Thyroid gland (tissue), 4 donors: ENCODE data around the gene RBM23. TPM values are rescaled to one million over a fixed set of nuclear protein-coding genes. Genes with fewer than 3 reads are reported as not detected.
"Not testable (repeated sequence)": the region's sequence is repeated elsewhere in the genome, so short reads cannot be mapped to it uniquely, and the experiment has no call there.

ENCODE experiments used
- DNase-seq, 2 donors: peaks; one replicate each; pipeline ENCODE4 v3.0.0-alpha.2; 2019
- H3K27ac ChIP-seq, 3 donors: fragments of 200-600 bp; sonication (generic); 1 replicate in 2 of 3; 2 replicates in 1 of 3; pipeline ENCODE4 v1.5.1; 2016 to 2019; ENCODE audit warnings: mild to moderate bottlenecking in 1 of 3, moderate library complexity in 1 of 3
- H3K27me3 ChIP-seq: fragments of 200-600 bp; sonication (generic); one replicate; pipeline ENCODE4 v1.5.1; 2019
- H3K36me3 ChIP-seq, 2 donors: fragments of 200-600 bp; sonication (generic); one replicate each; pipeline ENCODE4 v1.5.1; 2016 to 2019
- H3K4me1 ChIP-seq, 2 donors: fragments of 200-600 bp; sonication (generic); one replicate each; pipeline ENCODE4 v1.5.1; 2017 to 2019
- H3K4me3 ChIP-seq, 3 donors: fragments of 200-600 bp; sonication (generic); replicated peaks in 1 of 3; 1 replicate in 2 of 3; 2 replicates in 1 of 3; pipeline ENCODE4 v1.5.1; 2016; ENCODE audit warnings: mild to moderate bottlenecking in 1 of 3
- H3K9me3 ChIP-seq: fragments of 200-600 bp; sonication (generic); one replicate; pipeline ENCODE4 v1.5.1; 2017
- CTCF ChIP-seq, 6 experiments: fragments of 200-600 bp in 3 of 6; fragments of 450-650 bp in 3 of 6; sonication (generic) in 3 of 6; IDR thresholded peaks; one replicate each; pipeline ENCODE4 v1.5.1; 2016 to 2019; ENCODE audit warnings: antibody characterized with exemption in 6 of 6, mild to moderate bottlenecking in 2 of 6, inconsistent platforms in 1 of 6, moderate library complexity in 1 of 6
- POLR2A ChIP-seq, 2 donors: fragments of 450-650 bp; IDR thresholded peaks; one replicate each; pipeline ENCODE4 v1.6.1; 2017; ENCODE audit warnings: antibody characterized with exemption in 2 of 2, mild to moderate bottlenecking in 2 of 2, moderate library complexity in 1 of 2
- WGBS, 2 donors: methylation state at CpG; one replicate each; pipeline ENCODE4 v1.1.5; 2017; 5-methylcytosine and 5-hydroxymethylcytosine counted together
- intact Hi-C: fragments of 100-400 bp; cut with DNase I; formaldehyde crosslinking; loops from one replicate; pipeline ENCODE4 v1.15.1; 2023
- total RNA-seq, 4 donors: library from RNA; depleted of rRNA; stranded (reverse); fragments of >200 nt; gene quantifications; one replicate each; pipeline ENCODE4 v1.2.3, GENCODE V29; 2016

The RBM23 gene
- total RNA-seq, 4 donors from 2014 or later: 157 to 1,409 (median 683) TPM

GRCh38 chr14:22870811-22871223, 48.1 kb downstream of the RBM23 start:
- TF ChIP-seq POLR2A (IDR thresholded peaks at IDR 0.05) (no peak), CTCF (IDR thresholded peaks at IDR 0.05) (no peak)
- peak overlapping the region; percentile 96 to 100 (median 97) for H3K27ac ChIP-seq
- peak overlapping the region in 1 of 3 donors; percentile 99 for H3K4me3 ChIP-seq
- 6 to 11% methylated on average over 1 of the region's 1 CpG for WGBS, 2 donors
- H3K36me3 ChIP-seq: peaks cover 22 to 25% of the 10 kb centered on the region in 2 donors
- intact Hi-C loops: no loop called here
- no peaks in the 10 kb centered on the region for H3K9me3 ChIP-seq
- peaks cover 14 to 28% of the 10 kb centered on the region in 2 donors for H3K4me1 ChIP-seq
- no peaks in the 10 kb centered on the region for H3K27me3 ChIP-seq
- DNase-seq: no peak

- no peaks in the 10 kb centered on the region for H3K36me3 ChIP-seq
- WGBS, 2 donors: 99 to 100% methylated on average over 5 of the region's 5 CpGs
- no peaks in the 10 kb centered on the region for H3K9me3 ChIP-seq
- H3K4me3 ChIP-seq: no peak overlapping the region
- no peaks in the 10 kb centered on the region for H3K27me3 ChIP-seq
- H3K4me1 ChIP-seq: peaks cover 7 to 15% of the 10 kb centered on the region in 2 donors
- no peak overlapping the region for H3K27ac ChIP-seq
- no peak for DNase-seq
- intact Hi-C loops: no loop called here
- TF ChIP-seq CTCF (IDR thresholded peaks at IDR 0.05) (no peak), POLR2A (IDR thresholded peaks at IDR 0.05) (no peak)
These were observed 52.1 kb downstream of the RBM23 start for GRCh38 chr14:22866874-22867273.

- intact Hi-C loops: no loop called here
- TF ChIP-seq CTCF (IDR thresholded peaks at IDR 0.05) (no peak), POLR2A (IDR thresholded peaks at IDR 0.05) (no peak)
- H3K4me1 ChIP-seq: peaks cover 6 to 13% of the 10 kb centered on the region in 2 donors
- no peak for DNase-seq
- no peaks in the 10 kb centered on the region for H3K27me3 ChIP-seq
- no peaks in the 10 kb centered on the region for H3K9me3 ChIP-seq
- H3K27ac ChIP-seq: no peak overlapping the region
- no peak overlapping the region for H3K4me3 ChIP-seq
- no peaks in the 10 kb centered on the region for H3K36me3 ChIP-seq
- WGBS, 2 donors: 58 to 73% methylated on average over 6 of the region's 6 CpGs
These were observed 53.2 kb downstream of the RBM23 start for GRCh38 chr14:22865424-22866405.

- no peak for DNase-seq
- Histone ChIP-seq H3K36me3 (no peaks in the 10 kb centered on the region), H3K4me1 (peaks cover 0 to 6% of the 10 kb centered on the region in 2 donors), H3K4me3 (no peak overlapping the region), H3K9me3 (no peaks in the 10 kb centered on the region), H3K27me3 (no peaks in the 10 kb centered on the region), H3K27ac (no peak overlapping the region)
- TF ChIP-seq POLR2A (IDR thresholded peaks at IDR 0.05): no peak
- TF ChIP-seq CTCF (IDR thresholded peaks at IDR 0.05): no peak
- intact Hi-C loops: no loop called here
- 87 to 94% methylated on average over 4 of the region's 4 CpGs for WGBS, 2 donors
These were observed 54.0 kb downstream of the RBM23 start for GRCh38 chr14:22864979-22865378.

GRCh38 chr14:22861651-22862050, 57.3 kb downstream of the RBM23 start:
- no peaks in the 10 kb centered on the region for H3K36me3 ChIP-seq
- H3K9me3 ChIP-seq: no peaks in the 10 kb centered on the region
- no peak overlapping the region for H3K27ac ChIP-seq
- intact Hi-C loops: no loop called here
- no peak for TF ChIP-seq CTCF (IDR thresholded peaks at IDR 0.05)
- no peak for TF ChIP-seq POLR2A (IDR thresholded peaks at IDR 0.05)
- no peak overlapping the region for H3K4me3 ChIP-seq
- H3K27me3 ChIP-seq: no peaks in the 10 kb centered on the region
- no peaks in the 10 kb centered on the region for H3K4me1 ChIP-seq
- no peak for DNase-seq

- H3K4me3 ChIP-seq, DNase-seq, H3K36me3 ChIP-seq, H3K9me3 ChIP-seq, H3K27ac ChIP-seq, intact Hi-C loops, H3K27me3 ChIP-seq, H3K4me1 ChIP-seq: not testable (repeated sequence)
- WGBS, 2 donors: 81 to 82% methylated on average over 3 of the region's 3 CpGs
These were observed 58.6 kb downstream of the RBM23 start for GRCh38 chr14:22860377-22860776.
